ENCODE data around the gene SULT2B1.

- no peak for TF ChIP-seq EZH2phosphoT487 (IDR thresholded peaks at IDR 0.05; ENCODE audit: borderline replicate concordance, low read depth, low read length)
- TF ChIP-seq, protein P1, sequence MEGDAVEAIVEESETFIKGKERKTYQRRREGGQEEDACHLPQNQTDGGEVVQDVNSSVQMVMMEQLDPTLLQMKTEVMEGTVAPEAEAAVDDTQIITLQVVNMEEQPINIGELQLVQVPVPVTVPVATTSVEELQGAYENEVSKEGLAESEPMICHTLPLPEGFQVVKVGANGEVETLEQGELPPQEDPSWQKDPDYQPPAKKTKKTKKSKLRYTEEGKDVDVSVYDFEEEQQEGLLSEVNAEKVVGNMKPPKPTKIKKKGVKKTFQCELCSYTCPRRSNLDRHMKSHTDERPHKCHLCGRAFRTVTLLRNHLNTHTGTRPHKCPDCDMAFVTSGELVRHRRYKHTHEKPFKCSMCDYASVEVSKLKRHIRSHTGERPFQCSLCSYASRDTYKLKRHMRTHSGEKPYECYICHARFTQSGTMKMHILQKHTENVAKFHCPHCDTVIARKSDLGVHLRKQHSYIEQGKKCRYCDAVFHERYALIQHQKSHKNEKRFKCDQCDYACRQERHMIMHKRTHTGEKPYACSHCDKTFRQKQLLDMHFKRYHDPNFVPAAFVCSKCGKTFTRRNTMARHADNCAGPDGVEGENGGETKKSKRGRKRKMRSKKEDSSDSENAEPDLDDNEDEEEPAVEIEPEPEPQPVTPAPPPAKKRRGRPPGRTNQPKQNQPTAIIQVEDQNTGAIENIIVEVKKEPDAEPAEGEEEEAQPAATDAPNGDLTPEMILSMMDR (conservative IDR thresholded peaks at IDR 0.05; ENCODE audit: low read length) = no peak
These were observed 44.9 kb downstream of the SULT2B1 start for GRCh38 chr19:48596679-48597465.
